Measurements from ENCODE around the gene NGEF. TPM values are rescaled to one million over a fixed set of nuclear protein-coding genes. Genes with fewer than 3 reads are reported as not detected.
A peak's percentile ranks its signal among the peaks of the same experiment; 100 is the strongest.

Gene NGEF
- total and polyA plus RNA-seq, 9 of the 15 experiments (the other 6 are each of a cell fraction or from before 2014, with no cell fraction given), result 0.07 to 0.17 (median 0.09) TPM; not detected in 6

- no peak for TF ChIP-seq ZNF165 (CRISPR knock-in tag; IDR thresholded peaks at IDR 0.05; ENCODE audit: borderline replicate concordance)
- no peak for TF ChIP-seq ETS2 (tag; IDR thresholded peaks at IDR 0.05; ENCODE audit: borderline replicate concordance, poor library complexity, severe bottlenecking)
- no peak for TF ChIP-seq NCOA2 (IDR thresholded peaks at IDR 0.05; ENCODE audit: partially characterized antibody in 2 of 2)
- peak; percentile 46; the same call in 1 of the 2 replicates for TF ChIP-seq ZNF24 (IDR thresholded peaks at IDR 0.05)
Measured at GRCh38 chr2:232839411-232840079, 173.5 kb downstream of the NGEF start (continued).

- H3K9ac ChIP-seq (ENCODE audit: insufficient read depth in 1 of 2, low read depth in 2 of 2, low read length in 2 of 2), result no peak overlapping the region
- peaks cover 5% of the 10 kb centered on the region; the same call in 1 of the 3 replicates for H3K79me2 ChIP-seq (ENCODE audit: control insufficient read depth, insufficient read depth, low read length)
- no peaks in the 10 kb centered on the region for H3K9me1 ChIP-seq (ENCODE audit: control insufficient read depth, insufficient read depth, low read length)
- in situ Hi-C loops (cut with MboI), result no loop called here
- H3K27ac ChIP-seq (ENCODE audit: extremely low read depth, low read depth, low read length), result peak overlapping the region; percentile 40; the same call in 2 of the 3 replicates
- peak overlapping the region; percentile 58 for H3K4me2 ChIP-seq (ENCODE audit: insufficient read depth, low read length)
- peak; percentile 19 to 41 (median 28) for DNase-seq (ENCODE audit: extremely low read depth in 1 of 4, low spot score in 3 of 4)
- no TSS peak for BruUV-seq (replicated peaks)
- ChIA-PET CTCF (ENCODE audit: low intra/inter-chr PET ratio) (no interaction called here), POLR2A (no interaction called here)
- ATAC-seq, result peak; percentile 68
- no peaks in the 10 kb centered on the region for H3K9me3 ChIP-seq (replicated peaks; ENCODE audit: control insufficient read depth, insufficient read depth, low read depth, low read length)
- intact Hi-C loops (cut with micrococcal nuclease), result loop anchor here (5.0 kb wide), 1 partner anchor 231 kb away; no protein-coding TSS in a partner anchor
- no peak overlapping the region for H3K4me3 ChIP-seq
- H4K20me1 ChIP-seq (replicated peaks; ENCODE audit: control insufficient read depth, insufficient read depth, low read length), result no peaks in the 10 kb centered on the region
- no peak overlapping the region for H2AFZ ChIP-seq (ENCODE audit: low read depth, low read length)
- no peaks in the 10 kb centered on the region for H3K27me3 ChIP-seq (ENCODE audit: control insufficient read depth in 2 of 2, insufficient read depth in 2 of 2, low read length in 2 of 2)
- FAIRE-seq, result peak; percentile 52
- H3K36me3 ChIP-seq (ENCODE audit: control insufficient read depth, insufficient read depth, low read length), result peaks cover 74% of the 10 kb centered on the region; the same call in 2 of the 3 replicates
- WGBS (ENCODE audit: insufficient coverage, low coverage, missing lambda C conversion rate), result 0% methylated on average over 1 of the region's 2 CpGs
- peaks cover 0 to 20% of the 10 kb centered on the region in 2 experiments; a peak in 4 of 5 replicates for H3K4me1 ChIP-seq (replicated peaks in 1 of 2; ENCODE audit: control insufficient read depth in 2 of 2, insufficient read depth in 2 of 2, low read length in 2 of 2)
- TF ChIP-seq VEZF1 (CRISPR knock-in tag; IDR thresholded peaks at IDR 0.05), result 0 out of 2 replicates have a peak, but pooled peaks have one; percentile 13
- no peak for TF ChIP-seq TFAM (CRISPR knock-in tag; conservative IDR thresholded peaks at IDR 0.05)
- no peak for TF ChIP-seq SUPT5H (IDR thresholded peaks at IDR 0.05)
- TF ChIP-seq SMARCE1 (IDR thresholded peaks at IDR 0.05), result peak; percentile 89
- no peak for TF ChIP-seq THRA (IDR thresholded peaks at IDR 0.05)
- TF ChIP-seq COPS2 (conservative IDR thresholded peaks at IDR 0.05), result no peak
- TF ChIP-seq MBD1 (CRISPR knock-in tag; IDR thresholded peaks at IDR 0.05), result no peak
- TF ChIP-seq MEIS2 (IDR thresholded peaks at IDR 0.05; ENCODE audit: partially characterized antibody), result peak; percentile 82
- peak; percentile 87 for TF ChIP-seq SMARCA4 (IDR thresholded peaks at IDR 0.05)
- TF ChIP-seq NCOR1 (IDR thresholded peaks at IDR 0.05), result 0 out of 2 replicates have a peak, but pooled peaks have one; percentile 17
- TF ChIP-seq XRCC4 (IDR thresholded peaks at IDR 0.05; ENCODE audit: extremely low read depth, insufficient read depth, insufficient read length), result no peak
- no peak for TF ChIP-seq CBX5 (IDR thresholded peaks at IDR 0.05; ENCODE audit: borderline replicate concordance, low read depth)
- peak; percentile 29 for TF ChIP-seq FOS (IDR thresholded peaks at IDR 0.05; ENCODE audit: extremely low read depth, insufficient read length)
- TF ChIP-seq GTF2A2 (tag; IDR thresholded peaks at IDR 0.05), result no peak
Measured at GRCh38 chr2:232838406-232838874, 174.6 kb downstream of the NGEF start.

Measured in K562 (cell line).